Lower leg skin (tissue), 3 donors: ENCODE data around the gene SPATA2.

Experiments
- POLR2A ChIP-seq, 2 donors: fragments of 450-650 bp; IDR thresholded peaks; one replicate each; pipeline ENCODE4 v1.6.1; 2016 to 2017; ENCODE audit warnings: antibody characterized with exemption in 2 of 2, mild to moderate bottlenecking in 1 of 2, moderate library complexity in 1 of 2
- TF ChIP-seq, protein P1 (sequence below), 3 donors: fragments of 450-650 bp; IDR thresholded peaks; one replicate each; pipeline ENCODE4 v1.5.1; 2016; ENCODE audit warnings: antibody characterized with exemption in 3 of 3, mild to moderate bottlenecking in 3 of 3, moderate library complexity in 2 of 3

DNA sequence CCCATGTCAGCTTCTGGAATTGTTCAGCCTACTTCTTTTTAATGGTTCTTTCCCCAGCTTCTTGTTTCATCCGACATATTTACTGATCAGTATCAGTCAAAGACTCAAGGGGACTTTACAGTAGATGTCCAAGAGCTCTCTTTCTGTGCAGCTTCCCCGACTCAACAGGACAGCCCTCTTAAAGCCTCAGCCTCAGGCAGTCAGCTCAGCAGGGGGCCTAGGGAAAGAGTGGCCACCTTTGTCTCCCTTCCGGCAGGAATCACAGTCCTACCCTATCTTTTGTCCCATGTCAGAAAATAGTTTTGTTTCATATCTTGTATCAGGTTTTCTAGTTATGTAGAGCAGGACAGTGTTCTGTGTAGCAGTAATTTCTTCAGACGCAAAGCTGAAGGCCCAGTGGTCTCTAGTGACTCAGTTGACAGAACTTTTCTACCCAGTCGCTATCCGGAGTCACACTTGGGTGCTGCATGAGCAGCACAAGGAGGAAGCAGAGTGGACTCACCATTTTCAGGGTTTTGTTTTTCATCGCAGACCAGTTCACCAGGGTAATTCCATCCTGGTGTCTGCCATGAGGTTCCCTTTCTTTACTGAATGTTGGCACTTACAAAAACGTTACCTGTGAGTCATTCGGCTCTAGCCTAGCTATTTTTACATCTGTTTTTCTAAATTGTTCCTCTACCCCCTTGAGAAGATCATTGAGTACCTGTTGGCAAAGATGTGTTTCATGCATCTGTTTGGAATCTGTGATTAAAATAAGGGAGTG is 47.7 kb downstream of the SPATA2 start:
- no peak for TF ChIP-seq POLR2A (IDR thresholded peaks at IDR 0.05)
- TF ChIP-seq, protein P1, sequence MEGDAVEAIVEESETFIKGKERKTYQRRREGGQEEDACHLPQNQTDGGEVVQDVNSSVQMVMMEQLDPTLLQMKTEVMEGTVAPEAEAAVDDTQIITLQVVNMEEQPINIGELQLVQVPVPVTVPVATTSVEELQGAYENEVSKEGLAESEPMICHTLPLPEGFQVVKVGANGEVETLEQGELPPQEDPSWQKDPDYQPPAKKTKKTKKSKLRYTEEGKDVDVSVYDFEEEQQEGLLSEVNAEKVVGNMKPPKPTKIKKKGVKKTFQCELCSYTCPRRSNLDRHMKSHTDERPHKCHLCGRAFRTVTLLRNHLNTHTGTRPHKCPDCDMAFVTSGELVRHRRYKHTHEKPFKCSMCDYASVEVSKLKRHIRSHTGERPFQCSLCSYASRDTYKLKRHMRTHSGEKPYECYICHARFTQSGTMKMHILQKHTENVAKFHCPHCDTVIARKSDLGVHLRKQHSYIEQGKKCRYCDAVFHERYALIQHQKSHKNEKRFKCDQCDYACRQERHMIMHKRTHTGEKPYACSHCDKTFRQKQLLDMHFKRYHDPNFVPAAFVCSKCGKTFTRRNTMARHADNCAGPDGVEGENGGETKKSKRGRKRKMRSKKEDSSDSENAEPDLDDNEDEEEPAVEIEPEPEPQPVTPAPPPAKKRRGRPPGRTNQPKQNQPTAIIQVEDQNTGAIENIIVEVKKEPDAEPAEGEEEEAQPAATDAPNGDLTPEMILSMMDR (IDR thresholded peaks at IDR 0.05), result no peak
